PC-3 (cell line): Measurements from ENCODE around the gene ZFHX3. TPM values are rescaled to one million over a fixed set of nuclear protein-coding genes. Genes with fewer than 3 reads are reported as not detected.

Experiments
- ATAC-seq: fragments of 200-7000 bp; cut with Tn5 transposase; 2 replicates; pipeline ENCODE4 v1.9.1; 2020; ENCODE audit warnings: mild to moderate bottlenecking, moderate library complexity
- BruUV-seq: library from RNA; stranded (reverse); fragments of 400-500 nt; replicated peaks from 2 replicates; lab custom pipeline; 2021; lab: Mats Ljungman, UMichigan
- CTCF ChIA-PET: fragments of 300-600 bp; sonication (Branson Sonifier 250); formaldehyde crosslinking; loops from one replicate; lab custom pipeline; 2022; ENCODE audit warnings: antibody characterized with exemption; lab: Charles Lee
- POLR2A ChIA-PET: fragments of 300-600 bp; sonication (Branson Sonifier 250); formaldehyde crosslinking; loops from one replicate; lab custom pipeline; 2022; ENCODE audit warnings: antibody characterized with exemption; ENCODE audit not compliant: unreplicated experiment; lab: Charles Lee
- DNase-seq: peaks from one replicate; pipeline ENCODE4 v3.0.0-alpha.2; 2015
- H2AFZ ChIP-seq: fragments of 300-600 bp; sonication (generic); 2 replicates; pipeline ENCODE4 v1.6.0; 2016; ENCODE audit warnings: antibody characterized with exemption, low read length
- H3F3A ChIP-seq: fragments of 300-600 bp; sonication (generic); one replicate; pipeline ENCODE4 v1.6.0; 2017; ENCODE audit warnings: antibody characterized with exemption, low read length, control low read depth, mild to moderate bottlenecking; ENCODE audit not compliant: unreplicated experiment
- H3K27ac ChIP-seq: fragments of 300-600 bp; sonication (generic); 2 replicates; pipeline ENCODE4 v1.5.1; 2016; ENCODE audit warnings: mild to moderate bottlenecking, low read length
- H3K27me3 ChIP-seq: fragments of 300-600 bp; sonication (generic); 2 replicates; pipeline ENCODE4 v1.6.1; 2016; ENCODE audit warnings: low read length, mixed read lengths
- H3K36me3 ChIP-seq: fragments of 300-600 bp; sonication (generic); 2 replicates; pipeline ENCODE4 v1.6.1; 2016; ENCODE audit warnings: low read depth, mixed run types, low read length, mixed read lengths
- H3K4me1 ChIP-seq: fragments of 300-600 bp; sonication (generic); 2 replicates; pipeline ENCODE4 v1.5.1; 2016; ENCODE audit warnings: low read length; ENCODE audit not compliant: insufficient read depth
- H3K4me2 ChIP-seq: fragments of 300-600 bp; sonication (generic); 2 replicates; pipeline ENCODE4 v1.6.0; 2016; ENCODE audit warnings: low read length
- H3K4me3 ChIP-seq: fragments of 300-600 bp; sonication (generic); 2 replicates; pipeline ENCODE4 v1.5.1; 2016; ENCODE audit warnings: mild to moderate bottlenecking, low read length, mixed read lengths
- H3K79me2 ChIP-seq: fragments of 300-600 bp; sonication (generic); 2 replicates; pipeline ENCODE4 v1.6.1; 2017; ENCODE audit warnings: low read length, mixed read lengths
- H3K9ac ChIP-seq: fragments of 300-600 bp; sonication (generic); 2 replicates; pipeline ENCODE4 v1.6.0; 2016; ENCODE audit warnings: mild to moderate bottlenecking, low read length
- H3K9me2 ChIP-seq: fragments of 300-600 bp; sonication (generic); replicated peaks from 2 replicates; pipeline ENCODE4 v1.6.1; 2016; ENCODE audit warnings: mixed run types, low read length, mixed read lengths
- H3K9me3 ChIP-seq: fragments of 300-600 bp; sonication (generic); 2 replicates; pipeline ENCODE4 v1.6.1; 2016; ENCODE audit warnings: low read length, mixed read lengths
- H4K20me1 ChIP-seq: fragments of 300-600 bp; sonication (generic); 2 replicates; pipeline ENCODE4 v1.6.1; 2016; ENCODE audit warnings: low read length, mixed read lengths
- CTCF ChIP-seq: fragments of 300-600 bp; sonication (generic); conservative IDR thresholded peaks from 2 replicates; pipeline ENCODE4 v1.5.1; 2017; ENCODE audit warnings: antibody characterized with exemption, low read depth, mild to moderate bottlenecking, low read length
- EZH2 ChIP-seq: fragments of 300-600 bp; sonication (generic); IDR thresholded peaks from one replicate; pipeline ENCODE4 v1.6.1; 2017; ENCODE audit warnings: antibody characterized with exemption, mild to moderate bottlenecking, low read length; ENCODE audit not compliant: unreplicated experiment
- EZH2phosphoT487 ChIP-seq: fragments of 300-600 bp; sonication (generic); IDR thresholded peaks from 2 replicates; pipeline ENCODE4 v1.6.1; 2018; ENCODE audit warnings: mild to moderate bottlenecking, antibody characterized with exemption, low read length, borderline replicate concordance
- intact Hi-C: fragments of 100-400 bp; cut with micrococcal nuclease; formaldehyde crosslinking; loops from 2 replicates; pipeline ENCODE4 v1.9.0; 2023
- total RNA-seq: library from RNA; depleted of rRNA; stranded (reverse); fragments of >200 nt; gene quantifications from 2 replicates; pipeline ENCODE4 v1.2.3, GENCODE V29; 2014

The ZFHX3 gene
- total RNA-seq, 1 experiment from 2014 or later: 3.5 TPM

DNA sequence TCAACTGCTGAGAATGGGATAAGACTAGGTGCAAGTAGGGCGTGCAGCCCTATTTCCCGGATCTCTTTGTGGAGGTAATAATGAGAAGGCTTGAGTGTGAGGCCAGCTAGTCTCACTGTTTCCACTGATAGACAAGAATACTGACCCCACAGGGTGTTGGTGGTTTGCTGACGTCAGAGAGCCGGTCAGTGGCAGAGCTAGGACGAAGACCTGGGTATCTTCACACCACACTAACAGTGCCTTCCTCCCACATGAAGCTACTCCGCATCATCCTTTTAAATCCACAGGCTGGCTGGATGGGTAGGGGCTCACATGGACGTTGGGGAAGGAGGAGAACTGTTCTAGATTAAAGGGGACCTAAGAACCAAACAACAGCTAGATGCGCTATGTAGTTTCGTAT lies 68.0 kb downstream of the ZFHX3 start:
- Histone ChIP-seq H2AFZ (no peak overlapping the region), H3K27ac (no peak overlapping the region), H3K9me3 (no peaks in the 10 kb centered on the region), H3K4me3 (no peak overlapping the region), H3K9me2 (no peaks in the 10 kb centered on the region), H3K27me3 (no peaks in the 10 kb centered on the region), H3K36me3 (no peaks in the 10 kb centered on the region), H4K20me1 (no peaks in the 10 kb centered on the region), H3K9ac (no peak overlapping the region), H3F3A (no peaks in the 10 kb centered on the region), H3K4me1 (no peaks in the 10 kb centered on the region), H3K4me2 (no peak overlapping the region), H3K79me2 (peaks cover 77% of the 10 kb centered on the region)
- CTCF ChIA-PET: no interaction called here
- BruUV-seq: no TSS peak
- no peak for TF ChIP-seq EZH2phosphoT487
- no peak for TF ChIP-seq EZH2
- TF ChIP-seq CTCF: no peak
- no peak for ATAC-seq
- intact Hi-C loops: no loop called here
- no peak for DNase-seq
- POLR2A ChIA-PET: no interaction called here

- Histone ChIP-seq H2AFZ (no peak overlapping the region), H3K4me1 (no peaks in the 10 kb centered on the region), H3K27me3 (no peaks in the 10 kb centered on the region), H3K4me2 (no peak overlapping the region), H3K4me3 (no peak overlapping the region), H4K20me1 (no peaks in the 10 kb centered on the region), H3K9me2 (no peaks in the 10 kb centered on the region), H3K79me2 (peaks cover 61% of the 10 kb centered on the region), H3K27ac (no peak overlapping the region), H3K9ac (no peak overlapping the region), H3K9me3 (no peaks in the 10 kb centered on the region), H3F3A (no peaks in the 10 kb centered on the region), H3K36me3 (no peaks in the 10 kb centered on the region)
- intact Hi-C loops: no loop called here
- CTCF ChIA-PET: no interaction called here
- no peak for ATAC-seq
- TF ChIP-seq EZH2 (no peak), EZH2phosphoT487 (no peak), CTCF (no peak)
- BruUV-seq: no TSS peak
- POLR2A ChIA-PET: no interaction called here
- DNase-seq: no peak
Measured at GRCh38 chr16:72978212-72978611, 69.7 kb downstream of the ZFHX3 start.

GRCh38 chr16:72977127-72977526 lies 70.8 kb downstream of the ZFHX3 start:
- Histone ChIP-seq H3K27ac (no peak overlapping the region), H3K9ac (no peak overlapping the region), H3K9me3 (no peaks in the 10 kb centered on the region), H3F3A (no peaks in the 10 kb centered on the region), H4K20me1 (no peaks in the 10 kb centered on the region), H3K79me2 (peaks cover 56% of the 10 kb centered on the region), H3K4me2 (no peak overlapping the region), H3K4me3 (no peak overlapping the region), H3K27me3 (no peaks in the 10 kb centered on the region), H3K9me2 (no peaks in the 10 kb centered on the region), H3K4me1 (no peaks in the 10 kb centered on the region), H3K36me3 (no peaks in the 10 kb centered on the region), H2AFZ (no peak overlapping the region)
- POLR2A ChIA-PET: no interaction called here
- intact Hi-C loops: no loop called here
- TF ChIP-seq CTCF (no peak), EZH2phosphoT487 (no peak), EZH2 (no peak)
- ATAC-seq (no peak), DNase-seq (no peak)
- CTCF ChIA-PET: no interaction called here
- BruUV-seq: no TSS peak
